Cerebellar nuclear complex (tissue), 1 donor: ENCODE data around the gene CSMD2.

Experiments used
- DNase-seq, 2 experiments: peaks; one replicate each; lab custom pipeline; 2025; lab: John Stamatoyannopoulos, UW

CSMD2 gene

GRCh38 chr1:33640114-33640660, 524.8 kb downstream of the CSMD2 start:
- DNase-seq, result no peak

- DNase-seq, result no peak
Observed at GRCh38 chr1:33637846-33638440, 527.1 kb downstream of the CSMD2 start.

GRCh38 chr1:33636209-33636608, 528.8 kb downstream of the CSMD2 start:
- no peak for DNase-seq

- DNase-seq, result no peak
Observed at GRCh38 chr1:33635336-33636012, 529.6 kb downstream of the CSMD2 start.

DNA sequence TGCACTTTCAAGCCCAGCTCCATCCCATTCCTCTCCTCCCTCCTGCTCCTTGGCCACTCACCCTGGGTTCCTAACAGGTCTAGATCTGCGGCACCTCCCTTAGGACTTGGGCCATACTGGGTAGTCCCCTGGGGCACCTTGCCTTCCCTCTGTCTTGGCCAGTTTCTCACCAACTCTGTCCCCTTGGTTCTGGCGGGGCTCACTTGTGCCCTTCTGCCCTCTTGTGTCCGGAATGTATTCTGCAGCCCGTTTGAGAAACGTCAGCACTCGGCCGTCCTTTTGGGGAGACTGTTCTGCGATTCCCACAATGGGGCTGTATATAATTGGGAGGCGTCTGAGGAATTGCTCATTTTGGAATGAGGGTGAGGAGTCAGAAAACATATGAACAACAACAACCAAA, 530.2 kb downstream of the CSMD2 start:
- DNase-seq, result no peak

GRCh38 chr1:33634143-33634542, 530.9 kb downstream of the CSMD2 start:
- DNase-seq, result no peak

- peak; percentile 7 to 41 for DNase-seq
Observed at GRCh38 chr1:33633019-33633801, 531.8 kb downstream of the CSMD2 start.

GRCh38 chr1:33630686-33631085, 534.3 kb downstream of the CSMD2 start:
- no peak for DNase-seq

GRCh38 chr1:33626801-33627200, 538.2 kb downstream of the CSMD2 start:
- no peak for DNase-seq

DNA sequence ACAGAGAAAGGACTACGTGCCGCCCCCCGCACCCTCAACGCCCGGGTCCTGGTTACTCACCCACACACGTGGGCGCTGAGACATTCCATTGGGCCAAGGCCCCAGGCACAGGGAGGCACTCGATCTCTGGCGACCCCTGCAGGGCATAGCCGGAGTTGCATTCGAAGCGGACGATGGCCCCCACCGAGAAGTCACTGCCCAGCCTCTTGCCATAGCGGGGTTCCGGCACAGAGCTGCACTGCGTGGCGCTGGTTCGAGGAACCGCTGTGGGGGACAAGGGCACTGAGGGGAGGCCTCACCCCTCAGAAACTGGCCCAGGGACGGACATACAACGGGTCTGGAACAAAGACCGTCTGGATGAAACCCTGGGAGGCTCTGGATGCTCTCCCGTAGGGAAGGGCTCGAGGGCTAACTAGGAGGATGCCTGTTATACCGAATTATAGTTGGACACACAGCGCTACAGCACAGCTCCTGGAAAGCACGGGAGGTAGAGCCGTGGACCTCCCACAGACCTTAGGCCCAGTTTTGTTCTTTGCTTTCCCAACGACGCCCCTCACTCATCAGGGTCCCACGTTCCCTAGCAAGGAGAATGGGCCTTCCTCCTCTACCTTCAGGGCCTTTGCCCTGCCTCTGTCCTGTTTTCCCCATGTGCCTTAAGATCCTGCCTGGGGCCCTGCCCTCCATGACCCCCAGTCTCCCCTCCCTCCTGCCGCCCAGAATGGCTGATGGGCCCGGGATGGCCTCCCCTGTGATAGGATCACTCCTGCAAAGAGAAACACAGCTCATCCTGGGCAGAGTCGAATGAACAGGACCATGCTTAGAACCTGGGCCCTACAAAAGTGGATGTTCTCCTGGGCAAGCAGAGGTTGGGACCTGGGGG, 539.8 kb downstream of the CSMD2 start:
- no peak for DNase-seq

- DNase-seq, result no peak
Observed at GRCh38 chr1:33624261-33624990, 540.6 kb downstream of the CSMD2 start.

- DNase-seq, result no peak
Observed at GRCh38 chr1:33623811-33624210, 541.2 kb downstream of the CSMD2 start.

DNA sequence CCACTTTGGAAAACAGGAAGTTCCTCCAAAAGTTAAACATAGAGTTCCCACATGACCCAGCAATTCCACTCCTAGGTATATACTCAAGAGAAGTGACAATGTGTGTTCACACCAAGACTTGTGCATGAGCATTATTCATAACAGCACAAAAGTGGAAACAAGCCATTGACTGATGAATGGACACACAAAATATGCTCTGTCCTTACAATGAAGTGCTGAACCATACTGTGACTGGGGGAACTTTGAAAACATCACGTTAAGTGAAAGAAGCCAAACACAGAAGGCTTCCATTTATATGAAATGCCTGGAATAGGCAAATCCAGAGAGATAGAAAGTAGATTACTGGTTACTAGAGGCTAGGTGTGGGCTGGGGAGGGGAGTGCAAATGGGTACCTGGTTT, 542.3 kb downstream of the CSMD2 start:
- no peak for DNase-seq

DNA sequence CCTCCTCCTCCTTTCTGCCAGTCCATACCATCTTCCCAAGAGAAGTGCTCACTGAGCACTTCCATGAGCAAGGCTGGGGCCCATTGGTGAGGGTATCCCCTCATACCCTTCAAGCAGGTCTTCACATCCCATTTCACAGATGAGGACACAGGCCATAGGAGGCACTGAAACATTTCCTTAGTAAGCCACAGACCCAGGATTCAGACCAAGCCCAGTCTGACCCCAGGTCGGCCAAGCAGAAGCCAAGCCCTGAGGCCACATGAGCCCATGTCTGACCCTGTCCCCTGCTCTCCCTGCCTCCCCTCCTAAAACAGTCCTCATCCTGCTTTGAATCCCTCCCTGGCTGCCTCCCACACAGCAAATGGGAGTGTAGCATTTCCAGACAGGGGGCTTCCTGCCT, 546.4 kb downstream of the CSMD2 start:
- DNase-seq, result no peak

DNA sequence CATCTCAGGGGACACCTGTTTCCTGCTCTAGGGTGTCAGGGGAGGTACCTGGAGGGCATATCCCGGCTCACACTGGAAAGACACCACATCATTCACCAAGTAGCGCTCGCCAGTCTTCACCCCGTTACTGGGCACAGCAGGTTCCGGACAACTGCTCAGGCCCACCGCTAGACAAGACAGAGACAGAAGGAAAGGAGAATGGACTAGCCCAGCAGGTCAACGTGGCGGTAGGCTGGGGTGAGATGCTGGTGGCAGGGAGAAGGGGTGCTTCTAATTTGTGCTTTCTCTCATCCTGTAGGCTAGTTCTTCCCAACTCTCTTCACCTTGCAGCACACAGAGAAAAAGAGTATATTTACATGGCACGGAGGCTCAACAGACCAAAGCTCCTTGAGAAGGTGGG, 547.6 kb downstream of the CSMD2 start:
- no peak for DNase-seq

GRCh38 chr1:33616780-33617179, 548.2 kb downstream of the CSMD2 start:
- DNase-seq, result no peak

DNA sequence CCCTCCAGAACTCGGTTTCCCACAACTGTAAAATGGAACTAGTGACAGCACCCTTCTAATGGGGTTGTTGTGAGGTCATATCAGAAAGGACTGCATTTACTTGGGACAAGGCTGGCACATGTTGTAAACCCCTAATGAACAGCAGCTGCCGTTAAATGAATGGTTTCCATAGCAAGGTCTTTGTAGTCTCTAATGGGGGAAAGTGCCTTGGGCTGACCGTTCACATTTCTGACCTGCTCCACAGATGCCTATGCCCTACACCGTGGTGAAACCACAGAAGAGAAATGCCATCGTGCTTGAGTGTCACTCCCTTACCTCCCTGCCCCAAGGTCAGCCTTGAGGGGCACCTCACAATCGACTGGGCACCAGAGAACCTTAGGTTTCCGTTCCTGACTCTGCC, 549.5 kb downstream of the CSMD2 start:
- DNase-seq, result no peak

GRCh38 chr1:33610864-33611455, 554.1 kb downstream of the CSMD2 start:
- no peak for DNase-seq

- DNase-seq, result no peak
Observed at GRCh38 chr1:33610391-33610790, 554.6 kb downstream of the CSMD2 start.

DNA sequence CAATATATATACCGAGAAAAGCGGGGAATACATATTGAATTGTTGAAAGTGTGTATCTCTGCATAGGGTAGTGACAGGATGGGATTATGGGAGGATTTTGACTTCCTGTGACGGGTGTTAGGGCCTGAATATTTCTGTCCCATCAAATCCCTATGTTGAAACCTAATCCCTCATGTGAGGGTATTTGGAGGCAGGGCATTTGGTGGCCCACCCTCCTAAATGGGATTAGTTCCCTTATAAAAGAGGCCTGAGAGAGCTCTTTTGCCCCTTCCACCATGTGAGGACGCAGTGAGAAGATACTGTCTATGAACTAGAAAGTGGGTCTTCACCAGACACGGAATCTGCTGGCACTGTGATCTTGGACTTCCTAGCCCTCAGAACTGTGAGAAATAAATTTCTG, 555.3 kb downstream of the CSMD2 start:
- DNase-seq, result no peak
